Cardiac muscle cell (in vitro differentiated cells and primary cell): ENCODE results near the gene SLC25A23. TPM values are rescaled to one million over a fixed set of nuclear protein-coding genes. Genes with fewer than 3 reads are reported as not detected.
"Not testable (repeated sequence)": the region's sequence is repeated elsewhere in the genome, so short reads cannot be mapped to it uniquely, and the experiment has no call there.

Experiments used
- DNase-seq, 2 donors: peaks; one replicate each; pipeline versions ENCODE4 v3.0.0 to v3.0.0-alpha.2; 2010 to 2017; ENCODE audit warnings: low read depth in 1 of 2, low spot score in 1 of 2
- H3K27ac ChIP-seq: fragments of 200-600 bp; sonication (generic); 2 replicates; pipeline ENCODE4 v1.5.1; 2016
- H3K27me3 ChIP-seq: fragments of 200-600 bp; sonication (generic); 2 replicates; pipeline ENCODE4 v1.6.0; 2016; ENCODE audit warnings: control low read depth
- H3K36me3 ChIP-seq: fragments of 200-600 bp; sonication (generic); 2 replicates; pipeline ENCODE4 v1.5.1; 2016; ENCODE audit warnings: control low read depth
- H3K4me1 ChIP-seq: fragments of 200-600 bp; sonication (generic); 2 replicates; pipeline ENCODE4 v1.8.1; 2017; ENCODE audit warnings: low read depth, mild to moderate bottlenecking, mixed run types
- H3K4me3 ChIP-seq: fragments of 200-600 bp; sonication (generic); 2 replicates; pipeline ENCODE4 v1.5.1; 2016; ENCODE audit warnings: mild to moderate bottlenecking
- H3K9me3 ChIP-seq: fragments of 200-600 bp; sonication (generic); 2 replicates; pipeline ENCODE4 v1.5.1; 2017; ENCODE audit warnings: low read depth, mild to moderate bottlenecking, control low read depth
- polyA plus RNA-seq: library from polyadenylated mRNA; unstranded; fragments of >200 nt; fragmentation: Nextera tagmentation; extraction: Ambion mirVana; gene quantifications from 2 replicates; pipeline ENCODE4 v1.2.1, GENCODE V29; 2016
- total RNA-seq: library from RNA; depleted of rRNA; stranded (reverse); fragments of >200 nt; gene quantifications from 2 replicates; pipeline ENCODE4 v1.2.3, GENCODE V29; 2016
- TF ChIP-seq, protein P1 (sequence below): IDR thresholded peaks from 2 replicates; pipeline ENCODE4 v1.5.1; 2012; ENCODE audit warnings: low read depth, mild to moderate bottlenecking, low read length

The SLC25A23 gene
- 157 and 207 TPM in 2 replicates for total RNA-seq
- polyA plus RNA-seq = 125 and 143 TPM in 2 replicates

GRCh38 chr19:6459262-6460098, at the start of gene SLC25A23:
TSS of gene SLC25A23 (minus strand) at chr19:6459792. CDS start at chr19:6459628, 164 bp downstream.
- Histone ChIP-seq H3K4me3 (peak within 1 kb of the TSS; percentile 62), H3K36me3 (peaks cover 7% of the 10 kb centered on the region), H3K4me1 (peaks cover 11% of the 10 kb centered on the region), H3K27ac (peak within 1 kb of the TSS; percentile 84), H3K9me3 (no peaks in the 10 kb centered on the region), H3K27me3 (peaks cover 31% of the 10 kb centered on the region)
- TF ChIP-seq, protein P1, sequence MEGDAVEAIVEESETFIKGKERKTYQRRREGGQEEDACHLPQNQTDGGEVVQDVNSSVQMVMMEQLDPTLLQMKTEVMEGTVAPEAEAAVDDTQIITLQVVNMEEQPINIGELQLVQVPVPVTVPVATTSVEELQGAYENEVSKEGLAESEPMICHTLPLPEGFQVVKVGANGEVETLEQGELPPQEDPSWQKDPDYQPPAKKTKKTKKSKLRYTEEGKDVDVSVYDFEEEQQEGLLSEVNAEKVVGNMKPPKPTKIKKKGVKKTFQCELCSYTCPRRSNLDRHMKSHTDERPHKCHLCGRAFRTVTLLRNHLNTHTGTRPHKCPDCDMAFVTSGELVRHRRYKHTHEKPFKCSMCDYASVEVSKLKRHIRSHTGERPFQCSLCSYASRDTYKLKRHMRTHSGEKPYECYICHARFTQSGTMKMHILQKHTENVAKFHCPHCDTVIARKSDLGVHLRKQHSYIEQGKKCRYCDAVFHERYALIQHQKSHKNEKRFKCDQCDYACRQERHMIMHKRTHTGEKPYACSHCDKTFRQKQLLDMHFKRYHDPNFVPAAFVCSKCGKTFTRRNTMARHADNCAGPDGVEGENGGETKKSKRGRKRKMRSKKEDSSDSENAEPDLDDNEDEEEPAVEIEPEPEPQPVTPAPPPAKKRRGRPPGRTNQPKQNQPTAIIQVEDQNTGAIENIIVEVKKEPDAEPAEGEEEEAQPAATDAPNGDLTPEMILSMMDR = no peak
- peak; percentile 83 to 86 for DNase-seq

DNA sequence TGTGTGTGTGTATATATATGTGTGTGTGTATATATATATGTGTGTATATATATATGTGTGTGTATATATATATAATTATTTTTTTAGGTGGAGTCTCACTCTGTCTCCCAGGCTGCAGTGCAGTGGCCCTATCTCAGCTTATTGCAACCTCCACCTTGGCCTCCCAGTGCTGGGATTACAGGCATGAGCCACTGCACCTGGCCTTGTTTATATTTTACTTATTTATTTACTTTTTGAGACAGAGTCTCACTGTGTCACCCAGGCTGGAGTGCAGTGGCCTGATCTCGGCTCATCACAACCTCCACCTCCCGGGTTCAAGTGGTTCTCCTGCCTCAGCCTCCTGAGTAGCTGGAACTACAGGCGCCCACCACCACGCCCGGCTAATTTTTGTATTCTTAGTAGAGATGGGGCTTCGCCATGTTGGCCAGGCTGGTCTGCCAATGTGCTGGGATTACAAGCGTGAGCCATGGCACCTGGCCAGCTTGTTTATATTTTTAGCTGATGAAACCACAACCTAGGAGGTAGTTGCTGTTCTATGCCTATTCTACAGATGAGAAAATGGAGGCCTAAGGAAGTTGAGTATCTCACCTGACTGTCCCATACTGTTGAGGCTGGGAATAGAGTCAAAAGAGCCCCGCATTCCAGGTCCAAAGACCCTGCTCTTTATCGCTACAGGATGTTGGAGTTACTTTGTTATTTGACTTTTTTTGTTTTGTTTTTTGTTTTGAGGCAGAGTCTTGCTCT, 48.6 kb upstream of the SLC25A23 start:
- not testable (repeated sequence) for H3K27me3 ChIP-seq

GRCh38 chr19:6503407-6504201, 44.0 kb upstream of the SLC25A23 start:
- TF ChIP-seq, protein P1 = no peak
- DNase-seq = no peak
- Histone ChIP-seq H3K4me3 (no peak overlapping the region), H3K27ac (no peak overlapping the region), H3K4me1 (no peaks in the 10 kb centered on the region), H3K36me3 (no peaks in the 10 kb centered on the region), H3K27me3 (peaks cover 28% of the 10 kb centered on the region), H3K9me3 (no peaks in the 10 kb centered on the region)

More for the DNA sequence above, 48.6 kb upstream of the SLC25A23 start:
- not testable (repeated sequence) for H3K27ac ChIP-seq, H3K36me3 ChIP-seq, DNase-seq, H3K9me3 ChIP-seq, H3K4me3 ChIP-seq, H3K4me1 ChIP-seq

GRCh38 chr19:6501740-6502648, 42.4 kb upstream of the SLC25A23 start, which contains the start of gene TUBB4A:
TSS of gene TUBB4A (minus strand) at chr19:6502309. CDS start at chr19:6502212, 97 bp downstream.
- no peaks in the 10 kb centered on the region for H3K36me3 ChIP-seq
- H3K4me3 ChIP-seq = peak within 1 kb of the TSS; percentile 43
- TF ChIP-seq, protein P1 = no peak
- no peaks in the 10 kb centered on the region for H3K9me3 ChIP-seq
- DNase-seq = peak in 1 of 2 donors; percentile 63
- H3K27me3 ChIP-seq = peaks cover 28% of the 10 kb centered on the region
- H3K4me1 ChIP-seq = no peaks in the 10 kb centered on the region
- H3K27ac ChIP-seq = no peak within 1 kb of the TSS
